GM18511 (cell line): ENCODE data around the gene DRAM1.
"Not testable (repeated sequence)": the region's sequence is repeated elsewhere in the genome, so short reads cannot be mapped to it uniquely, and the experiment has no call there.

ENCODE experiments used
- ATAC-seq: cut with Tn5 transposase; IDR thresholded peaks from one replicate; pipeline ENCODE4 v1.9.1; 2021; ENCODE audit warnings: mild to moderate bottlenecking, moderate library complexity; ENCODE audit not compliant: unreplicated experiment

DRAM1 gene

DNA sequence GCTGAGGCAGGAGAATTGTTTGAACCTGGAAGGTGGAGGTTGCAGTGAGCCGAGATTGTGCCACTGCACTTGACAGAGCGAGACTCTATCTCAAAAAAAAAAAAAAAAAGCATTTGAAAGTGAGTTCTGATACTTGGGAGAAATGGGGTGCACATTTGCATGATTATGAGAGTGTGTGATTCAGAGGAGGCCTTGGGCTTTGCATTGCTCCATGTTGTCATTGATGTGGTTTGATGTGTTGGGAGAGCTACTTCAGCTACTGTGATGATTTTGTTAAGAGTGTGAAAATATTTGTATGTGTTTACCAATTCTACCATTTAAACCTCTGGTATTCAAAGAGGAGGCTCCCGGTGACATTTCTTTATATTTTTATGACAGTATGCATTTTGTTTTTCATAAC, 24.4 kb downstream of the DRAM1 start:
- no peak for ATAC-seq

DNA sequence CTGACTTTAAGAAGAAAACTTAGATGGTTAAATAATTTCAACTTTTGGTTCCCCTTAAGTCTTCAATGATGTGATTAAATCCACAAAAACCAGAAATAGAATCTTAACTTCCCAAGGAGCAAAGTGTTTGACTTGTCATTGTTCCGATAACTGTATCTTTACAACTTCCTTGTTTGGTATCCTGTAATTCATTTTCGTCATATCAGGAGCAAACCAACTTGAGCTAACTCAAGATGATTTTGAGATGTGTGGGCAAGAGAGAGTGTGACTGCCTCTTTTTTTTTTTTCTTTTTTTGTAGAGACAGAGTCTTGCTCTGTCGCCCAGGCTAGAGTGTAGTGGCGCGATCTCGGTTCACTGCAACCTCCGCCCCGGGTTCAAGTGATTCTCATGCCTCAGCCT, 25.3 kb downstream of the DRAM1 start:
- no peak for ATAC-seq

DNA sequence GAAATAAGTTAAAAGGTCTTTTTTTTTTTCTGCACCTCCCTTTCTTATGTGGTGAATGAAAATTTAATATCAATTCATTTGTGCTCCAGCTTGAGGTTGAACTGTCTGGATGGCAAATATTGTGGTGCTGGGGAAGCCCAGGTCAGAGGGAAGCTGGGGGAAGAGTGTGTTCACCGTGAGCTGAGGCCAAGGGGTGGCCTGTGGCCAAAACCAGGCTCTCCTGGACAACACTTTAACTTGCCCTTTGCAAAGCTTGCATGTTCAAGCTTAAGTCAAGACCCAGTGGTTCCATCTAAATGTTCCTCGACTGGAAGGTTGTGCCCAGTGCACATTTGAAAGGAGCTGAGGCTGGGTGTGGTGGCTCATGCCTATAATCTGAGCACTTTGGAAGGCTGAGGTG, 28.8 kb downstream of the DRAM1 start:
- no peak for ATAC-seq

DNA sequence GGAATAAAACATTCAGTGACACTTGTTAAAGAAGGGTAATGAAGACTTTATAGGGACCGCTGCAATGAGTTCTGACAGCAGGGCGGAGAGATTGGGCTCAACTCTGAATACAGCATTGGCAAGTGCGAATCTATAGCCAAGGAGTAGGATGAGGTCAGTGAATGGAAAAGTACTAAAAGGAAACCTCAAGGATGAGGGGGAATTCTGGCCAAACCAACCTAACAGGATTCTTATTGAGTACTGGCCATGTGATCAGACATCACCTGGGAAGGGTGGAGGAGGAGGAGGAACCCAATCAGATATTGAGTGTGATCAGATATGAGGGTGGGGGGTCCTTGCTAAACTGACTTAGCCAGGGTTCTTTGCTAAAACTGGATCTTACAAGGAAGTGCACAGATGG, 31.0 kb downstream of the DRAM1 start:
- ATAC-seq = no peak

DNA sequence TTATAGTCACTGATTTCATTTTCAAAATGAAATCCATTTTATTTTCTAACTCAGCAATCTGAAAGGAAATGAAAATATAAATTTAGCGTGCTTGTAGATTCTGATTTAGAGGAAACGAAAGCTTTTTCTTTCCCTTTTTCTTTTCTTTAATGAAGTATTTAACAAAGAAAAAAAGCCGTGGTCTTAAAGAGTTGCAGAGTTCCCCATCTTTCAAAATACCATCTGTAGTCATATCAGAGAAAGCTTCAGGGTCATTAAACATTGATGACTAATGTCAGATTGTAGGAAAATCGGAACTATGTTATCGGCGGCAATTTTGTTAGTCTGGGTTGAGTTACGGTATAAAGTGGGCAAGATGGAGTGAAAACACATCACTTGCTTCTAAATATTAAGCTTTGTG, 32.3 kb downstream of the DRAM1 start:
- peak; percentile 65 for ATAC-seq

DNA sequence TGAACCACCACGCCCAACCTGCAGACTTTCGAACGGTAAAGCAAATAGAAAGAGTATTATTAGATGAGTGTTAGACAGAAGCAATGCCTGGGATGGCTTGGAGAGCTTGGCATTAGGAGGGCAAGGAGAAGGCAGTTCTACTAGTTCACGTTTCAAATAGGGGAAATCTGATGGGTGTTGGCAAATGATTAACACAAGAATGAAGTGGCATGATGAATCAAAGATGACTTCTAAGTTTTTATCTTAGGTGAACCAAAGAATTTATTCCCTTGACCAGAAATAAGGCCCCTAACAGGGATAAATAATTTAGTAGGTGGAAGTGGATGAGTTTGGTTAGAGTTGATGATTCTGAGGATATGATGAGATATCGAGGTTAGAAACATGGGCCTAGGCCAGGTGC, 38.5 kb downstream of the DRAM1 start:
- ATAC-seq = no peak

DNA sequence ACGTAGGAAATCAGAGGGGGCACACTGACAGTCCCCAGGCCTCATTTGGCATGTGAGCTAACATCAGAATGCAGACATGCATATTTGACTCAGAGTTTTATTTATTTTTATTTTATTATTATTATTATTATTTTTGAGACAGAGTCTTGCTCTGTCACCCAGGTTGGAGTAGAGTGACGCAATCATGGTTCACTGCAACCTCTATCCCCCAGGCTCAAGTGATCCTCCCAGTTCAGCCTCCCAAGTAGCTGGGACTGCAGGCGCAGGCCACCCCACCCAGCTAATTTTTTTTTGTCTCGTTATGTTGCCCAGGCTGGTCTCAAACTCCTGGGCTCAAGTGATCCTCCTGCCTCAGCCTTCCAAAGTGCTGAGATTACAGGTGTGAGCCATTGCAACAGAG, 41.4 kb downstream of the DRAM1 start:
- ATAC-seq = not testable (repeated sequence)

DNA sequence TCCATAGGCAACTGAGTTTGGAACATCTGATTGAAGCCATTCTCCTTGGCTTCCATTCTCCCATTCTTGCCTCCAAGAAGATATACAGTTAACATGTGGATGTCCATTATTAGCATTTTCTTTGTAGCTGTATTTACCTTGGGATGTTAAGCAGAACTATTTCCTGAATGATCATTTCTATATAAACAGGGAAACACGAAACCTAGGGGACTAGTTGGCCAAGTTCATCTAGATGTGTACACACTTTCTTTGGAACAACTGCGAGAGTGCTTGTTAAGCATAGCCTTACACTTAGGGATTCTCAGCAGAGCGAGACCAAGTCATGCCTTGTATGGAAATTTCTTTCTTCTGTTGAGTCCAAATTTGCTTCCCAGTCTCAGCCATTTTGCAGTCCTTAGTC, 42.1 kb downstream of the DRAM1 start:
- no peak for ATAC-seq

DNA sequence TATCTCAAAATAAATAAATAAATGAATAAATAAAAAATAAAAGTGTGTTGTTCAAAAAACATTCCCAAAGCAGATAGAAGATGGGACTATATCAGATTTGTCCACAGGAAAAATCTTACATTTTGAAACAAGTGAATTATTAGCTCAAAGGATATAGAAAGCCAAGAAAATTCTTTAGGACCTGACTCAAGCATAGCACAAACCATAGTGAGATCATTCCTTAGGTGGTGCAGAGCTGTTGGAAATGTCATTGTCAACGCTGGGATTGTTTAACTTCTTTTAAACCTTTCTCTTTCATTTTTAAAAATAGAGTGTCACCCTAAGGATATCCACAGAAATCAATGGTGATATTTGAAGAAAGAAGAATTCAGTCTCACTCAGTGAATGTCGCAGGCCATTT, 43.5 kb downstream of the DRAM1 start:
- ATAC-seq = no peak

DNA sequence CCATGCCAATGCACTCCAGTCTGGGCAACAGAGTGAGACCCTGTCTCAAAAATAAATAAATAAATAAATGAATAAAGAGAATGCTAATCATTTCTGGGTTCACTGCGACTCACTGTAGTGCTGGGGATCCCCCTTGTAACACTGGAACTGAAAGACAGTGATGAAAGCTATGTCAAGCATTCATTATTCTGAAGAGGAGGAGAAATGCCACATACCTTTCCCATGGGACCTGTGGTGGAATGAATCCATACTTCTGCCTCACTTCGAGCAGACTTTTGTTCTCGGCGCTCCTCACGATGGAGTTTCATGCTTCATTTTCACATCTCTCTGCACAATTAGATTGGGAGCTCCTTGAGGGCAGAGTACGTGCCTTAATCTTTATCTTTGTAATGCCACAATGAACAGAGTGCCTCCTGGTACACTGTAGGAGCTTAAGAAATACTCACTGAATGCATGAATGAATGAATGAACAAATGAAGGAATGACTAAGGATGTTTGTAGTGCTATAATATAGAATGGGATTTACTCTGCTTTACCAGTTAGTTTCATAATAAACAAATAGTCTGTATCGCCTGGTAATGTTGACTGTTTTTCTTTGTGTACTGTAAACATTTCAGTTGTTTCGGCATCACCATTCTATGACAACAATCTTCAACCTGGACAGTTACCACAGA, 45.8 kb downstream of the DRAM1 start:
- ATAC-seq = no peak

DNA sequence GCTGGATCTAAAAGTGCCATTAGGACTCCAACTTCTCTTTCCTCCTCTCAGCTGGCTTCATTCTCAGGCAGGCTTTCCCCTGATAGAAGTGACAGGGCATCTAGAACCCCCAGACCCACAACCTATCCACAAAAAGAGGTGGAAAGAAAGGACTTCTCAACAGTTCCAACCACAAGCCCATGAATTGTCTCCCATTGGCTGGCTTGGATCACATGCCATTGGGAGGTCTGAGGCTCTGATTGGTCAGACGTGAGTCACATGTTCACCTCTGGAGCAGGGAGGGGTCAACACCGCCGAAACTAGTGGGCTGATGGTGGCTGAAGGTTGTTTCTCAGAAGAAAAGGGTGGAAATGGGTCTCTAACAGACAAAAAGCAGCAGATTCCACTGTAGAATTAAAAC, 47.2 kb downstream of the DRAM1 start:
- ATAC-seq = no peak

DNA sequence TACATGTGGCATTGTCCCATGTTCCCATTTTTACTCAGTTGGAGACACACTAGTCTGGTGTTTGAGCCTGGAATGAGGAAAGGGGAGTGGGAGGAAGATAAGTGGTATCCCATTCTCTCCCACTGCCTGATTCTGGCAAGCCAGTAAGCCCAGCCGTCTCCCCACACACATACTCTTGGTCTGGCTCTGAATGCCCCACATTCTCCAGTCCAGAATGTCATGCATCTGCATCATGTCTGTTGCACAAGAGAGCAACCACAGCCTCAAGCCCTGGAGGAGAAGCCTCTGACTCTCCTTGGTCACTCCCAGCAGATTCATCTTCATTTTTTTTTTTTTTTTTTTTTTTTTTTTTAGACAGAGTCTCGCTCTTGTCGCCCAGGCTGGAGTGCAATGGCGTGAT, 48.0 kb downstream of the DRAM1 start:
- ATAC-seq = no peak

DNA sequence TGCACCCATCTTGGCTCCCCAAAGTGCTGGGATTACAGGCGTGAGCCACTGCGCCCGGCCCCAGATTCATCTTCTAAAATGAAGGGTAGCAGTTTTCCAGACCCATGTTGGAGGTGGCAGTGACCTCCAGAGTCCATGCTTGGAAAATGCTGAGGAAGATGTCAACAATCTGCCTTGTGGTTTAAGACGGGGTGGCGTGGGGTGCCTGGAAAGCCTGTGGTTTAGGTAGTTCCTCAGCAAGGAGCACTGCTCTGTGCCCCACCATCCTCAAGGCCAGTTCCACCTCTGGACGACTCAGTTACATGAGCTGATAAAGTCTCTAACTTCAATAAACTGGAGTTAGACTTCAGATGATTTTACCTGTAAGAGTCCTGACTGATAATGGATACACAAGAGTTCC, 48.6 kb downstream of the DRAM1 start:
- no peak for ATAC-seq

DNA sequence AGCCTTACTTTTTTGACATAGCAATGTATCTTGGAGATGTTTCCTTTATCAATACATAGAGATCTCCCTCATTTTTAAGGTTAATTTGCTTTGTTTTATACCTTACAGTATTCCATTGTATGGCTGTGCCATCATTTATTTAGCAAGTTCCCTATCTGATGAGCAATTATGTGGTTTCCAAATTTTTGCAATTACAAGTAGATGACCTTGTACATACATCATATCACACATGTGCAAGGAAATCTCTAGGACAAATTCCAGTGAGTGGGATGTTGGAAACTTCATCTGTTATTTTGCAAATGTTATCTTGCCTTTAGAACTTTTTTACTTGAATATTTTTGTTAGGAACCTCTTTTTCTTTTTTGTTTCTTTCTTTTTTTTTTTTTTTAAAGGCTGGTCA, 49.7 kb downstream of the DRAM1 start:
- no peak for ATAC-seq

DNA sequence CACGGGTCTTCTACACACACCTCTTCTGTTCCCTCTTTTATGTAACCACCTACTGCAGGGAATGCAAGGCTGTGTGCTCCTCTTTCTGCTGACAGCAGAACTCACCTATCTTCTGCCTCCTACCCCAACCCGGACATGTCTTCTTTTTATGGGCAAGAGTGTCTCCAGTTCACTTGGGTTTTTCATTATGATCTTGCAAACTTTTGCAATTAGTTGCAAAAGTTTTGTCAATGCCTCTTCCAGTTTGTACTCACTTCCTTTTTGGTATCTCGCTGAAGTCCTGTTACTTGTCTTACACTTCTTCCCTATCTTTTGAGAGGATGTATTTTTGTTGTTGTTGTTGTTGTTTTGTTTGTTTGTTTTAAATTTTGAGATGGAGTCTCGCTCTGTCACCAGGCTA, 50.6 kb downstream of the DRAM1 start:
- no peak for ATAC-seq

DNA sequence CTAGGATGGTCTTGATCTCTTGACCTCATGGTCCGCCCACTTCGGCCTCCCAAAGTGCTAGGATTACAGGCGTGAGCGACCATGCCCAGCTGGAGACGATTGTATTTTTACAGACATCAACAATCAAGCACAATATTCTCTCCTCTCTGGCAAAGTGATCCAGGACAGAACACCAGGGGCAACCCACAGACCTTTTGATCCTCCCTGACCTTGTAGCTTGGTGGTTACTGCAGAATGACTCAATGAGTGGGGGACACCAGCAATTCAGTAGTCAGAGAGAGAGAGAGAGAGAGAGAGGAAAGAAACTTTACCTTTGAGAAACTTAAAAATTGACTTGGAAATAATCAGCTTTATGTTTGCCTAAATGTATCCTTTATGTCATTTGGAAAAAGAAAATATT, 51.2 kb downstream of the DRAM1 start:
- no peak for ATAC-seq

DNA sequence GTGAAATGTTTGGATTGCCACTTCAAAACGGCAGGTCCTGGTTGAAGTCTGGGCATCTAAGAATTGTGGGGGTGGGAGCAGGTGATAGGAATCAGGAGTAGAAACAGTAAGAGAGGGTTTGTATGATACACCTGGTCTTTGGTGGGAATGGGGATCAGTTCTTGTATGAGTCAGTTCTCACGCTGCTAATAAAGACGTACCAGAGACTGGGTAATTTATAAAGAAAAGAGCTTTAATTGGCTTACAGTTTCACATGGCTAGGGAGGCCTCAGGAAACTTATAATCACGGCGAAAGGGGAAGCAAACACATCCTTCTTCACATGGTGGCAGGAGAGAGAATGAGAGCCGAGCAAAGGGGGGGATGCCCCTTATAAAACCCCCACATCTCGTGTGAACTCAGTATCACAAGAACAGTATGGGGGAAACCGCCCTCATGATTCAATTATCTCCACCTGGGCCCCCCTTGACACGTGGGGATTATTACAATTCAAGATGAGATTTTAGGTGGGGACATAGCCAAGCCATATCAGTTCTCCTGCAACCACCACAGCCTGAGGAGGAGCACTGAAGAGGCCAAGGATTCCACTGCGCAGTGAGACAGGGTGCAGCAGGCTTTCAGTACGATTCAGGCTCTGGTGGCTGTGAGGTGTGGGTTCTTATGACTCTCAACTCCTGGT, 52.1 kb downstream of the DRAM1 start:
- peak; percentile 28 for ATAC-seq

DNA sequence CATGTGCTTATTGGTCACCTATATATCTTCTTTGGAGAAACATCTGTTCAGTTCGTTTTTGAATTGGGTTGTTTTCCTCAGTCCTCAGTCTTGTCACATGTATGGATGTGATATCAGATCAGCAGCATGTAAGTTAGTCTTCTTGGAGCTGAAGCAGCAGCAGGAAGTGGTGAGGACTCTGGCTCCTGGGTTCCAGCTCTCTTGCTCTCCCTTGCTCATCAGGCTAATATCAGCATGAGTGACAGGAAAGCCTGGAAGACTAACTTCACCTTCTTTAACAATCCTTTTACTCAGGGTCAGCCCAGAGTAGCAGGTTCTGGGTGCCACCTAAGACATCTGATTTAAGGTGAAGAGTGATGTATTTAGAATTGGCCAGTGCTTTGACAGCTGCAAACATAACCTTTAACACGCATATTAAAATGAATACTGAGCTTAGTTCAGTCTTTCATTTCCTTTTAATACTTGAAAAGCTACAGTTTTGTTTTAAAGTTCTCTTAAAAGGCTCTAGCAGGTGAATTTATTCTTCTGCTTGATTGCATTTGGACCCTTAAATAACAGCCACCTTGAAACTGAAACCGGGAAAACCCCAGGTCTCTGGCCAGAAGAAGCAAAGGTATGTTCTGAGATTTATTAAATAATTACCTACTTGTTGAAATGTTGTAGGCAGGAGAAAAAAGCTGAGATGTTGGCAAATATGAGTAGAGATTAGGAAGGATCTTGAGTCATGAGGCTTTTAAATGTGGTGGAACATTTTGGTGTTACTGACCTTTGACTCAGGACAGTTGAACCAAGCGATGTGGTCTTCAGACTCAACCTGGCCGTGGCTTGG, 54.3 kb downstream of the DRAM1 start:
- ATAC-seq = peak; percentile 49

DNA sequence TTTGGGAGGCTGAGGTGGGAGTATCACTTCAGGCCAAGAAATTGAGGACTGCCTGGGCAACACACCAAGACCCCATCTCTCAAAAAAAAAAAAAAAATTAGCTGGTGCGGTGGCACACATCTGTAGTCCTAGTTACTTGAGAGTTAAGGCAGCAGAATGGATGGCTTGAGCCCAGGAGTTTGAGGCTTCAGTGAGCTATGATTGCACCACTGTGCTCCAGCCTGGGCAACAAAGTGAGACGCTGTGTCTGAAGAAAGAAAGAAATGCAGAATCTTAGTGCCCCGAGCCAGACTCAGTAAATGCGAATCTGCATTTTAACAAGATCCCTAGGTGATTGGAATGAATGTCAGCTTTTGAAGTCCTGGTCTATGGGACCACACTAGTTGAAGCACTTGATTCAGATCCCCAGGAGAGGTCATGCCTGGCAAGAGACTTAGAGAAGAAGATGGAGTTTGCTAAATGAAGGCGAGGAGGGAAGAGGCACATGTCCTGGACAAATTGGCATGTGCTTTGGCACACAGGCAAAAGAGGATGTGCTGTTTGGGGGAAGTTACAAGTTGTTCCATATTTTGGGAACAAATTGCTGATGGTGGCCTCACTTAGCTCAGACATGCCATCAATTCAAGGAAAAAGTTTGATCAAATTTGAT, 56.6 kb downstream of the DRAM1 start:
- ATAC-seq = no peak

DNA sequence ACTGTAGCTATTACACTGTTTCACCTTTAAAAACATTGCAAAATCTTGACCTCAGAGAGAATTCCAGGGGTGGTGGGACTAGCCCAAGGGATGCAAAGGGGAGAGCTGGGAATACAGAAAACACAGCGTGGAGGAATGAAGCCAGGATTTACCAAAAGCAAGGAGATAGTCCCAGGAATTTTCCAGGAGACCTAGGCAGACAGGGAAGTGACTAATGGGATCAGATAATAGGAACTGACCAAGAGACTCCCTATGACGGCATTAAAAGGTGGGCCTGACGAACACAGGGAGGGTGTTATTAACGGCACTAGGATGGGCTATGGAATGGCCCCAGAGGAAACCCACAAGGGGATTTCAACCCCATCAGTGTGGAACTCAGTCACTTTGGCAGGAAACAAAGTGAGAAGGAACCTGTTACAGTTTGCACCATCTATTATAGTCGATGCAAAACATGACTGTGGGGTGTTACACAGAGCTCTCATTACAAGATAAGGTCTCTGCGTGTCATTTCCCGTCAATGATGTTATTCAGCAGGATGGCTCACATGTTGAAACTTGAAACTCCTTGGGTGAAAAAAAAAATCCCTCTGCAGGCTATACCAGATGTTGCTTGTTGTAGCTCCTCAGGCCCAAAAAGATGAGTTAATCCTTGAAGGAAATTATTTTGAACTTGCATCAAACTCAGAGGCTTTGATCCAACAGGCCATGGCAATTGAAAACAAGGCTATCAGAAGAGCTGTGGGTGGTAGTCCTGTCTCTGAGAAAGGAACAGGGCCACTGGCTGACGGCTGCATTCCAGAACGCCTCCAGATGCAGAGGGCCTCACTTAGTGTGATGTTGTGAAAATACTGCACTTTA, 58.7 kb downstream of the DRAM1 start:
- peak; percentile 75 for ATAC-seq

DNA sequence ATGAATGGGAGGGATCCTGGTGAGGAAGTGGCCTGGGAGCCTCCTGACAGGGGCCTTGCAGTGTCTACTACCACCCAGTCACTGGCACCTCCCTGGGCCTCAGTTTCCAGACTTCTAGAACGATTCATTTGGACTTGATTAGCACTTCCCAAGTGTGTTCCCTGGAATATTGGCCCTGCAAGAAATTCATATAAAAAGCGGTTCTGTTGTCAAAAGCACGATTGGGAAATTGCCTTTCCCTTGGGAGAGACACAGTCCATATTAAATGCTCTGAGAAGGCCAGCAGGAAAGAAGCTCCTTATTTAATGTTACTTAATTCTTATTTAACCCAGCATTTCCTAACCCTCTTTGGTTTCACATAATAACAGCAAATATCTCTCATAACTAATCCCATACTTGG, 61.9 kb downstream of the DRAM1 start:
- ATAC-seq = no peak
